HG03280 (cell line): Measurements from ENCODE around the gene SERPIND1.

Source experiments
- ATAC-seq: cut with Tn5 transposase; IDR thresholded peaks from one replicate; pipeline ENCODE4 v1.9.1; 2021; ENCODE audit warnings: mild to moderate bottlenecking, moderate library complexity; ENCODE audit not compliant: unreplicated experiment

SERPIND1 gene

DNA sequence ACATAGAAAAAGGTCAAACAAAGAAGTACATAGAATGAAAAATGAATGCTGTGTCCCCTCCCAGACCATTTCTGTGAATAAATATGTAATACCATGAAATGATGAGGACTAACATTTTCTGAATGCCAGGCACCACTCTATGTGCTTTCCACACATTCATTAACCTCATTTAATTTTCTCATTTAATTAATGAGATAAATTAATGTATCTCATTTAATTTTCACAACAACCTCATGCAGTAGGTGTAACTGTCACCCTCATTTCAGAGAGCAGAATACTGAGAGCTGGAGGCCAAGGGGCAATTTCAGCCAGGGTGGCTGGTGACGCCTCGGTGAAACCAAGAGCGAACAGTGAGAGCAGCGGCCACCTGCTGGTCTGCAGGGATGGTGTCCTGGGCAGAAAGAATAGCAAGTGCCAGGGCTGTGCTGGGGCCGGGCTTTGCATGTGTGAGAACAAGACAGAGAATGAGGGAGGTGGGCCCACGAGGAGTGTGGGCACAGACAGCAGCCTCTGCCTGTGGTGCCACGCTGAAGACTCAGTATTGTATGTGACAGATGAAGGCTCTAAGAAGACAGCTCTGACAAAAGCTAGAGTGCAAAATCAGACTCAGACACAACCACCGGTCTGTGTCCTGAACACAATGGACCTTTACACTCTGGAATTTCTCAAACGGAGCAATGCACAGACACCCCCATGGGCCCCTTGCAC is 1.8 kb upstream of the SERPIND1 start:
- ATAC-seq, result no peak

DNA sequence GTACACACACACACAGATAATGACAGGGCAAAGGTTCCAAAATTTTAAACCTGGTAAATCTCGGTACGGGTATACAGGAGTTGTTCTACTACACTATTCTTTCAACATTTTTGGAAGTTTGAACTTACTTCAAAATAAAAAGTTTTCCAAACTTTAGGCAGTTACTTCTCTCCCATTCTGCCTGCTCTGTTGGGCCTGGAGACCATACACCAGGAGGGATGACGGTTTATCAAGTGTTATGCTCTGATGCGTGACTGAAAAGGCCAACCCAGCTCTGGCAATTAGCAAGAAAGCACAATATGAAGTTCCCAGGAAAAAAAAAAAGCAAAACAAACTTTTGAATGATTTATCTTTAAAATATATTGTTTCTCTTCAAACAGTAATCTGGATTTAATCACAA is 969 bp downstream of the SERPIND1 start:
- ATAC-seq, result no peak

DNA sequence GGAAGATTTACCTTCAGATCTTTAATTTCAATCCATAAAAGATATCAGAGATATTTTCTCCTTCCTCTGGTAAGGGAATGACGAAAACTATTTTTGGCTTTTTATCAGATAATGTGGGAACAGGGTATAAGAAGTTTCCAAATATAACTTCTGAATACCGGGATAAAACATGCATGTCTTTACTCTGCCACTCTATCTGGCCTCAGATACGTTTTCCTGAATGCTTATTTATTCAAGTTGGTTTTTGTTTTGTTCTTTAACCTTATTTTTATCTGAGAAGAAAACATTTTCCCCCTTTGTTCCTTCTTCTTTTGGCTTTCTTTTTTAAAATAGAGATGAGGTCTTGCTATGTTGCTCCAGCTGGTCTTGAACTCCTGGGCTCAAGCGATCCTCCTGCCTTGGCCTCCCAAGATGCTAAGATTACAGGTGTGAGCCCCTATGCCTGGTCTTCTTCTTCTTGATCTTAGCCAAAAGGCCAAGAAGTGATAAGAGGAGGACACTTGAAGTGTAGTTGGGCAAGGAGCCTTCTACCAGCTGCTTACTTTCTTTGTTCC is 1.5 kb downstream of the SERPIND1 start:
- ATAC-seq, result no peak

DNA sequence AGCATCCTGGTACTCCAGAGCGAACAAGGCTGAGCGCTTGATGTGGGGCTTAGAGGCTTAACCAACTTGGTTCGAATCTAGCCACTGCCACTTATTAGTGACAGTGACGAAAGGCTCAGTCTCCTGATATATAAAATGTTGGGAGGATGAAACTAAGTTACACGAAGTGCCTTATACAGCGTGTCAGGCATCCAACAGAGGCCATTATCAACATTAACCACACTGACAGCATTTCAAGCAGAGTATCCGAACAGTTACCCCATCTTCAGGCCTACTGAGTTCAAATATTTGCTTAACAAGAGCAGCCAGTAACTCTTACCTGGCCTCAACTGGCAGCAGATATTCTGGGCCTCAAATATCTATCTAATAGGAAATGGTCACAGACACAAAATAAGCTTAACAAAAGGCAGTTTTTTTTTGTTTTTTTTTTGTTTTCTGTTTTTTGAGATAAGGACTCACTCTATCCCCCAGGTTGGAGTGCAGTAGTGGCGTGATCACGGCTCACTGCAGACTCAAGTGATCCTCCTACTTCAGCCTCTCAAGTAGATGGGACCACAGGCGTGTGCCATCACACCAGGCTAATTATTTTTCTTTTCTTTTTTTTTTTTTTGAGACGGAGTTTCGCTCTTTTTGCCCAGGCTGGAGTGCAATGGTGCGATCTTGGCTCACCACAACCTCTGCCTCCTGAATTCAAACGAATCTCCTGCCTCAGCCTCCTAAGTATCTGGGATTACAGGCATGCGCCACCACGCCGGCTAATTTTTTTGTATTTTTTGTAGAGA is 2.9 kb downstream of the SERPIND1 start:
- ATAC-seq, result no peak

- ATAC-seq, result no peak
Observed at GRCh38 chr22:20777420-20778177, 3.7 kb downstream of the SERPIND1 start.

- no peak for ATAC-seq
Observed at GRCh38 chr22:20779014-20779817, 5.3 kb downstream of the SERPIND1 start.

DNA sequence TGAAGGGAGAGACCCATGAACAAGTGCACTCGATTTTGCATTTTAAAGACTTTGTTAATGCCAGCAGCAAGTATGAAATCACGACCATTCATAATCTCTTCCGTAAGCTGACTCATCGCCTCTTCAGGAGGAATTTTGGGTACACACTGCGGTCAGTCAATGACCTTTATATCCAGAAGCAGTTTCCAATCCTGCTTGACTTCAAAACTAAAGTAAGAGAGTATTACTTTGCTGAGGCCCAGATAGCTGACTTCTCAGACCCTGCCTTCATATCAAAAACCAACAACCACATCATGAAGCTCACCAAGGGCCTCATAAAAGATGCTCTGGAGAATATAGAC is 5.9 kb downstream of the SERPIND1 start:
- ATAC-seq, result no peak

DNA sequence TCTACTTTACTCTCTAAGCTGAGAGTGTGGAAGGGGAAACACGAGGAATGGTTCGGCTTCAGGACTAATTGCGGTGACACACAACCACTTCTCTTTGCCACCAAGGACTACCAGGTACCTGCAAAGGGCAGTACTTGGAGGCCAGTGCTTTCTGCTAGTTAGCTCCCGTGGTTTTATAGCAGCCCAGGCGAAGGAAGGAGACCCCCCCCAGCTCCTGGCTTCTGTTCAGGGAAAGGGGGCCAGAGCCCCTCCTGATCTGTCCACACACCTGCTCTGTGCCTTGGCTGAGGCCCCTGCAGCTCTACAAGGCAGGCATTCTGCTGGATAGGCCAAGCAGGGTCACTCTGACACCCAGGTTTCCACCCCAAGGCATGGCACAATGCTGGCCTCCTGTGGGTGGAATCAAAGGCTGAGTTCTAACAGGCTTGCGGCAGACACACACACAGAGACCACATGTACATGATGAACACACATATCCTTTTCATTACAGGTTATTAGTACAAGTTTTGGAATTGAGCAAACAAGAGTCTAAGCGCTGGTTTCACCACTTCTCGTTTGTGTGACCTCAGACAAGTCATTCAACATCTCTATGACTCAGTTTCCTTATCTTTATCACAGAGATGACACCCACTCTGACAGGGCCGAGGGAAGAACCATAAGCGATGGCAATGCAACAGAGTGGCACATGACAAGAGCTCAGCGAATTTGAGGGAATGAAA is 7.5 kb downstream of the SERPIND1 start:
- no peak for ATAC-seq

DNA sequence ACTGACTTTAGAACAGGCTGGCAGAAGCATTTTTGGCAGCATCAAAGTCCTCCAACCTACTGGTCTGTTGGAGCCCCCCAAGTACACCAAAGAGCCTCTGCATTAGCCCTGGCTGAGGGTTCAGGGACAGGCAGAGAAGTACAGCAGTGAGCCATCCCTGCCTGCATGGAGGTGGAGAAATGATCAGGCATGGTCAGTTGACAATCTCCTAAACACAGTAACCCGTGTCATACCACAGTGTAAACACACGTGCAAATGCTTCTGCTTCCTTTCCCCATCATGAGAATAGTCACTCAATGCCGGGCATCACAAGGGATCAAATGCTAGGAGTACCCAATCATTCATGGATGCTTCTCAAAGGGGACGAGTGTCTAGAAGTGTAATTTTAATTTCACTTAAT is 8.2 kb downstream of the SERPIND1 start:
- no peak for ATAC-seq

DNA sequence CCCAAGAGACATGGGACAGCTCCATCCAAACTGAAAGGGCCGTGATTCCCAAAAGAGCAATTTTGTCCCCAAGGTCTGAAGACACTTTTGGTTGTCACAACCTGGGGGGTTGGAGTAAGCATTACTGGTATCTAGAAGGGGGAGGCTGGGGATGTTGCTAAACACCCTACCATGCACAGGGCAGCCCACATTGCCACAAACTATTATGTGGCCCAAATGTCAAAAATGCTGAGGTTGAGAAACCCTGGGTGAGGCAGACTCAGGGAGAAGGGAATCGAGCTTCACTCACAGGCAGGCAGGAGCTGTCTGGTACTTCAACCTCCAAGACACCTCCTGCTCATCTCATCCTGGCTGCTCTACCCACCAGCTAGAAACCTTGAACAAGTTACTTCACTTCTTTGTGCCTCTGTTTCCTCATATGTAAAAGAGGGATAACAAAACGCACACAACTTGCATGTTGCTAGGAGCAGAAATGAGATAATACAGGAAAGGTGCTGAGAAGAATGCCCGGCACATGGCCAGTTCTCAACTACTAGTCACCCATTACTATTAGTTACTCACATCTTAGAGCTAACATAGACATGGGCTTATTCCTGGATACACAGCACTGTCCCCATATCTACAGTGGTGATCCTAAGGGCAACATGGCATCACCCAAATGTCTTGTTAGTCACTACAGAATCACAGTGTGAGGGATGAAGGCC is 8.8 kb downstream of the SERPIND1 start:
- no peak for ATAC-seq

- ATAC-seq, result no peak
Observed at GRCh38 chr22:20783300-20783673, 9.4 kb downstream of the SERPIND1 start.

GRCh38 chr22:20783844-20784723 is 10.2 kb downstream of the SERPIND1 start:
- ATAC-seq, result no peak

- ATAC-seq, result no peak
Observed at GRCh38 chr22:20785415-20785814, 11.5 kb downstream of the SERPIND1 start.

GRCh38 chr22:20786048-20786447 is 12.1 kb downstream of the SERPIND1 start:
- ATAC-seq, result no peak

DNA sequence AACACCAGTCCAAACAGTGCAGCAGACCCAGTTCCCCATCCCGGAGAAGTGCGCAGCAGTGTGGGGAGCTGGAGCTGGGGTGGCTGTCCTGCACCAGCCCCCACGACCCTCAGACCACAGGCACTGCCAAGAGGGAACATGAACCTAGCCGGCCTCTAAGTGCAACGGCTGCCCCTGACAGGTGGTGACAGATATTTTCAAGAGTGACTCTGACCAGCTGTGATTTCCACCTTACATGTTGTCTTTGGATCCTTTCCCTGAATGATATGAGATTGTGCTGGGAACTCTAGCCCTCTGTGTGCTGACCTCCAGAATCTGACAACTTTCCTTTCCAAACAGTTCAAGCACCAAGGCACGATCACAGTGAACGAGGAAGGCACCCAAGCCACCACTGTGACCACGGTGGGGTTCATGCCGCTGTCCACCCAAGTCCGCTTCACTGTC is 12.6 kb downstream of the SERPIND1 start:
- no peak for ATAC-seq

DNA sequence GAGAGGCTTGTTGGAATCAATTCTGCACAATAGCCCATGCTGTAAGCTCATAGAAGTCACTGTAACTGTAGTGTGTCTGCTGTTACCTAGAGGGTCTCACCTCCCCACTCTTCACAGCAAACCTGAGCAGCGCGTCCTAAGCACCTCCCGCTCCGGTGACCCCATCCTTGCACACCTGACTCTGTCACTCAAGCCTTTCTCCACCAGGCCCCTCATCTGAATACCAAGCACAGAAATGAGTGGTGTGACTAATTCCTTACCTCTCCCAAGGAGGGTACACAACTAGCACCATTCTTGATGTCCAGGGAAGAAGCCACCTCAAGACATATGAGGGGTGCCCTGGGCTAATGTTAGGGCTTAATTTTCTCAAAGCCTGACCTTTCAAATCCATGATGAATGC is 13.3 kb downstream of the SERPIND1 start:
- no peak for ATAC-seq

DNA sequence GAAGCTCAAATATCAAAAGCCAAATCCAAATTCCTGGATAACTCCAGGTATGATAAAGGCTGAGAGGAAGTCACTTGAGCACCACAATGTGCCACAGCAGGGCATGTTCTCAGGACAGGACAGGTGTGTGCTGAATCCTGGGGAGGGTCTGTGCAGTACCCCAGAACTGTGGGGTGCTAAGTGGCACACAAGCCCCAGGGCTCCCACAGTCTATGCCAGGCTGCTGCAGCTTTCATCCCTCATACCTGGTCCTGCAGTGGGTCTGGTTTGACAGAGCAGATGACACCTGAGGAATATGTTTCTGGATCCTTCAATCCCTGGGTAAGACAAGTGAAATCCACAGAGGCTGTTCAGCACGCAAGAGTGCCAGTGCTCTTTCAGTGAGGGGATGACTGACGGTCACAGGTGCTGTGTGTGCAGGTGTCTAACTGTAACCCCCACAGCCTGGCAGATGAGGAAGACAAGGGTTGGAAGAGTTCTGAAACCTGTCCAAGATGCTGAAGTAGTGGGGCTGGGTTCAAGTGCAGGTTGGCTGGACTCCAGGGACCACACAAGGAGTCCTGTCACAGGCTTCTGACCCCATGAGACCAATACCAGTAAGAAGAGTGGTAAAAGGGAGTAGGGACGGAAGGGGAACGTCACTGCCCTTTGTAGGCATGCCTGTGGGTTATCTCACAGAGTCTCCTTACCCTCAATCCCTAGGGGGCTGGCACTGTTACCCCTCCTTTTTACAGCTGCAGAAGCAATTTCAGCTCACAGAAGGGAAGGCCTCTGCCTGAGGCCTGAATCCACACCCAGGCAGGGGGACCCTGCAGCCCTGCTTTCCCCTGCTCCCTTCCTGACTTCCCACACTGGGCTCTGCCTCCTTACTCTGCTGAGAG is 14.1 kb downstream of the SERPIND1 start:
- ATAC-seq, result no peak
